GM03348 (cell line): Measurements from ENCODE around the gene ARHGAP11A.
A peak's percentile ranks its signal among the peaks of the same experiment; 100 is the strongest.
"Not testable (repeated sequence)": the region's sequence is repeated elsewhere in the genome, so short reads cannot be mapped to it uniquely, and the experiment has no call there.

ENCODE experiments used
- DNase-seq: peaks from one replicate; pipeline ENCODE4 v3.0.0; 2012; ENCODE audit warnings: low spot score

The ARHGAP11A gene

DNA sequence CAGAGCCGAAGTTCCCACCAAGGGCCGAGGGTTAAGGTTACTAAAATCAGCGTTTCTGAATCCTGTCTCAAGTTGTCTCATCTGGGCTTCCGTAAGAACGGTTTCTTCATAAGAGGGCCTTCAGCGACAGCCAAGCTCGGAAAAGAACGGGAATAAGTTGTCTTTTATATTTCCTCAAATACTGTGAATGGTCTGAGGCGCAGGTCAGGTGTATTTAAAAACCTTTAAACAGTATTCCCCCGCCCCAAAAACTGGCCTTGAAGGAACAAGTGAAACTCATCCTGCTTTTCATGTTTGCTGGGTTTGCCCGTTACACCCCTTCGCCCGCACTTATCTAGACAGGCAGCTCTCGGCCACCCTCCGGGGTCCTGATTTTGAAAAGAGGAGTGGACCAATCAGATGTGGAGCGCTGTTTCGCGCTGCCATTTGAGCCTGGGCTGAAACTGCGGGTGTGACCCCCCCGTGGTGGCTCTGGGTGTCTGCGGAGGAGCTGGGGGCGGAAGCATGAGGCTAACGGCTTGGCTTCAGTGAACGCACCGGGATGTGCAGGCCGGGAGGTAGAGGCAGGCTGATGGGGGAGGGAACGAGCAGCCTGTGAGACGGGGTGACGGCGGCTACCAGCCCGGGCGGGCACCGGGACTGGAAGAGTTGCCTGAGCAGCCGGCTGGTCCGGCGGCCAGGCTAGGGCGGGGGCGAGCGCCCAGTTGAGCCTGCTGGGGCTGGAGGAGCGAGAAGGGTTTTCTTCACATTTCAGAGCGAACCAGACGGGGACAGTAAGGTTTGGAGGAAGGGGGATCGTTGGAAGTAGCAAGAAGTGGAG lies at the start of gene ARHGAP11A:
TSS of gene ARHGAP11A (plus strand) at position 454 of the 820 bp plus-strand sequence. CDS start 708 bp downstream, outside the sequence.
- DNase-seq: peak; percentile 61

DNA sequence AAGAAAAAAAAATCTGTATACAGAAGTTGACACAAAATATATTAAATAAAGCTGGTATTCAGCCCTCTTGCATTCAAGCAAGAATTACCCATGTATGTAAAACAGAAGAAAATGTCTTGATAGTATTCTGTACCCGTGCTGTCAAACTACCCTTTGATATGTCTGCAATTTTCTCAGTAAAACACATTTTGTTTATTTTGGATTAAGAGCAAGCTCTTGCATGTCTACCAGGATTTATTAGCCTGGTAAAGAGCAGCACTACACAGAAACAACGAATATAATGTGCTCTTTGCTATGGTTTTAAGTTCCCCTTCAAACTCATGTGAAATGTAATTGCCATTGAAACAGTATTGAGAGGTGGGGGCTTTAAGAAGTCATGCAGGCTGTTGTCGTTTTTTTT lies 46.3 kb upstream of the ARHGAP11A start:
- not testable (repeated sequence) for DNase-seq

DNA sequence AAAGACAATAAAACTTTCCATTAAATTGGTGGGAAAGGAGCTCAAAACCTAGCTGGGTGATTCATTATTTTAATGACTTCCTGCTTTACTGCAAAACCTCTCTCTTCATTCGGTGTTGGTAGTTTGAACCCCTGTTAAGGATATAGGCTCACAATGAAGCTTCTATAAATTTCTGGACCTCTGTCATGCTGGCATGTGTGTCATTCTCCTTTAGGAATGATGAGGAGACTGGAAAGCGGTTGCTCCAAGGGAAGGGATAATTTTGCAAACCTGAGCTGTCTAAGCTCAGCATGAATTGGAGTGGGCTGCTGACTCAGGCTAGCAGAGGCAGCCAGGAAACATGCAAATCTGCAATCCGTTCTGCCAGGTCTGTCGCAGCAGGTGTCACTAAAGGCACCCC lies 36.8 kb upstream of the ARHGAP11A start:
- DNase-seq: not testable (repeated sequence)

- DNase-seq: not testable (repeated sequence)
Measured at GRCh38 chr15:32585844-32586243, 29.5 kb upstream of the ARHGAP11A start.

DNA sequence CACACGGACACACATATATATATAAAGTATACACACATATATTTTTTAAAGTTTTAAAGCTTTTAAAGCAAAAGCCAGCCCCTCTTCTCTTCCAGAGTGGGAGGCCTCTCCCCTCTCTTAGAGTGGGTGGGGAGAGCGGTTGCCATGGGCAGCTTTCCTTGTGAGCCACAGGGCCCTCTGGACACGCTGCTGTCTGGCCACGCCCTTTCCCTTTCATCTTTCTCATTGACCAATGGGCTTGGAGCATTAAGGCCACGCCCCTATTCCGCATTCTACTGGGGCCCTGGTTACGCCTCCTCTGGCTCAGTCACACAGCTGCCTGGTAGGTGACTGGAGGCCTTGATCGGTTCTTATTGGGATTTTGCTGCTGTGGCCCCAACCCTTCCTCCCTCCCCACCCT lies 22.2 kb upstream of the ARHGAP11A start, which contains the start of gene GOLGA8N:
TSS of gene GOLGA8N (plus strand) at position 306 of the 400 bp plus-strand sequence.
- DNase-seq: not testable (repeated sequence)

DNA sequence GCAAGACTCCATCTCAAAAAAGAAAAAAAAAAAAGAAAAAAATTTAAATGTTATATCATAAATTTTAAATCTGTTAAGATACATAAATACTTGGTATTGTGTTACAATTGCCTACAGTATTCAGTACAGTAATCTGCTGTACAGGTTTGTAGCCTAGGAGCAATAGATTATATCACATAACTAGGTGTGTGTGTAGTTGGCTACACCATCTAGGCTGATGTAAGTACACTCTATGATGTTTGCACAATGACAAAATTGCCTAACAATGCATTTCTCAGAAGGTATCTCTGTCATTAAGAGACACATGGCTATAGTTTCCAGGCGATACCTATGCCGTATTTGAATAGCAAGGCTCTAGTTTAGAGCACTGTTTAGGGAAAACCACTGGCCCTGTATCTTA lies 5.8 kb upstream of the ARHGAP11A start:
- DNase-seq: not testable (repeated sequence)

DNA sequence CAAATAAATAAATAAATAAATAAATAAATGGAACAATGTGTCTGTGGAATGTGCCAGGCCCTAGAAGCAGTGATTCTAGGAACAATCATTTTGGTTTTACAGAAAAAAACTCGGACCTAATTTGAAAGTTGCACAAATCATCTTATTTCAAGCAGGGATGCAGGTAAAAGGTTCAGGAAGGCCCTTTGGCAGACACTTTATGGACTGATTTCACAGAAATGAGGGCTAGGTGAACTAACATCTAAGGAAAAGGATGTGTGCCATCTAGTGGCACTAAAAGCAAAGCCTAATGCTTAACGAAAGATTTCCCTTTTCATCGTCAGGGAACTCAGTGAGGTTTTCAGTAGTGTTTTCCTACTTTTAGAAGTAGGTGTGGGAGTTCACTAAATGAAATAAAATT lies 4.6 kb upstream of the ARHGAP11A start:
- not testable (repeated sequence) for DNase-seq

- DNase-seq: not testable (repeated sequence)
Measured at GRCh38 chr15:32614712-32615050, 623 bp upstream of the ARHGAP11A start.

DNA sequence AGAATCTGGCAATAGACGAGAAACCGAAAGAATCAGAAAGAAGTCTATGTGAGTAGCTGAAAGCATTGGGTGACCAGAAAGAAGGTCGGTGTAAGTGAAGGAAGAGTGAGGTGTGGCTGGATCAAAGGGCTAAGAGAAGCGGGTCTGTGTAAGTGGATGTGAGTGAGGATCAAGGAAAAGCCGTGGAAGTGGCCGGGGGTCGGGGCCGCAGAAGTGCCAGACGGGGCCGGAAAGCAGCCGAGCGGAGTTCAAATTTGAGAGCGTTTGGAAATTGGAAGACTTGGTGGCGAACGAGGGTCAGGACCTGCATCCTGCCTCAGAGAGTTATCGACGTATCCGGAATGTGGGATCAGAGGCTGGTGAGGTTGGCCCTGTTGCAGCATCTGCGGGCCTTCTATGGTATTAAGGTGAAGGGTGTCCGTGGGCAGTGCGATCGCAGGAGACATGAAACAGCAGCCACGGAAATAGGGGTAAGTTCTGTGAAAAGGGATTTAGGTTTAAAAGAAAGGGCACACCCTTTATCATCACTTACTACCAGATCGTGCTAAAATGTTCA lies 645 bp downstream of the ARHGAP11A start:
- DNase-seq: not testable (repeated sequence)

- DNase-seq: no peak
Measured at GRCh38 chr15:32636410-32636809, 21.1 kb downstream of the ARHGAP11A start.

DNA sequence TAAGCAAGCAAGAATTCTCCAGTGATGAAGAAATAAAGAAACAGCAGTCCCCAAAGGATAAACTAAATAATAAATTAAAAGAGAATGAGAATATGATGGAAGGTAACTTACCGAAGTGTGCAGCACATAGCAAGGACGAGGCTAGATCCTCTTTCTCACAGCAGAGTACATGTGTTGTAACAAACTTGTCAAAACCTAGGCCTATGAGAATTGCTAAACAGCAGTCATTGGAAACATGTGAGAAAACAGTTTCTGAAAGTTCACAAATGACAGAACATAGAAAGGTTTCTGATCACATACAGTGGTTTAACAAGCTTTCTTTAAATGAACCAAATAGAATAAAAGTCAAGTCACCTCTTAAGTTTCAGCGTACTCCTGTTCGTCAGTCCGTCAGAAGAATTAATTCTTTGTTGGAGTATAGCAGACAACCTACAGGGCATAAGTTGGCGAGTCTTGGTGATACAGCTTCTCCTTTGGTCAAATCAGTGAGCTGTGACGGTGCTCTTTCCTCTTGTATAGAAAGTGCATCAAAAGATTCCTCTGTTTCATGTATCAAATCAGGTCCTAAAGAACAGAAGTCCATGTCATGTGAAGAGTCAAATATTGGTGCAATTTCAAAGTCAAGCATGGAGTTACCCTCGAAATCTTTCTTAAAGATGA lies 21.7 kb downstream of the ARHGAP11A start:
- DNase-seq: no peak

- no peak for DNase-seq
Measured at GRCh38 chr15:32637704-32638103, 22.4 kb downstream of the ARHGAP11A start.

- DNase-seq: no peak
Measured at GRCh38 chr15:32641517-32642059, 26.3 kb downstream of the ARHGAP11A start, which contains the start of gene SCG5. Gene SCG5, plus strand, starts transcription at chr15:32641710. Its CDS starts 1,883 bp downstream, at chr15:32643593.

DNA sequence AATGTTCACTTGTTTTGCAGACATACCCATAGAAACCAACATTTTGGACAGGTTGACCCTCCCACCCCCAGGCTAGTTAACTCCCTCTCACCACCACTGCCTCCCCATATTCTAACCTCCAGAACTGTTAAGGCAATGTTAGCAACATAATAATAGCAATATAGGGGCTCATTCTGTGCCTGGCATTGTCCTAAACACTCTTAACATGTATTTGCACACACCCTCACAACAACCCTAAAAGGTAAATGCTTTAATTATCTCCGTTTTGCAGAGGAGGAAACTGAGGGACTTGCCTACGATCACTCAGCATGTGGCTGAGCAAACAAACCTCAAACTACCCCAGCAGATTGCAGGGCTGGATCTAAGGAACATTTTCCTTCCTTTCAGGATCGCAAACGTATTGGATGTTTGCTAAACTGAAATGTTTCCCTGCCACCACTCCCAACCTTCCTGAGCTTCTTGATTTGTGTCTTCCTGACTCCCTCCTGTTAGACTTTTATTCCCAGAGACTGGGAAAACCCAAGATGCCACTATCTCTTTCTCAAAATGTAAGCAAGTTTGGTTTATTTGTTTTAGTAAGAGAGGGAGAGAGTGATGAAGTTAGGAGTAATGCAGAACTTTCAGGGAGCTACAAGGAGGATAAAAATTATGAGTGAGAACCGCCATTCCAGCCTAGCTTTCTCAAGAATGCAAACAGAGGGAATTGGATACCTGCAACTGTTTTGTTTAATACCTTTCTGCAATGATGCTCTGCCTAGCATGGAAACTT lies 27.5 kb downstream of the ARHGAP11A start:
- DNase-seq: no peak

- no peak for DNase-seq
Measured at GRCh38 chr15:32643907-32644445, 28.7 kb downstream of the ARHGAP11A start.

GRCh38 chr15:32646291-32646690 lies 31.0 kb downstream of the ARHGAP11A start:
- no peak for DNase-seq

DNA sequence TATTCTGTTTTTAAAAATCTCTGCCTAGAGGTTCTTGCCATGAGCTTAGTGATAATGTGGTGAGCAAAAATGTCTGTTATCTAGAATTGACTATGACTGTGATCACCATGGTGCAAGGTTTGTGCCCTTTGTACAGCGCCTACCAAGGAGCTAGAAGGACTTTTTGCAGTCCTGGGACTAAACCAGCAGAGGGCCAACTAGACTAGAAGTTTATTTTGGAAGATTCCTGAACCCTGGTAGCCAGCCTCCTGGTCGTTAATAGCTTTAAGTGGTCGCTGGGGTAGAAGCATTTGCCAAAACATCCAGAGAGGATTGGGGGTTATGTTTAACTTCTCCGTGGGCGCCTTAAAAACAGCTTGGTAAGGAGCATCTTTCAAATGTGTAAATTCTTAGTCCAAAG lies 34.0 kb downstream of the ARHGAP11A start:
- peak; percentile 73 for DNase-seq

DNA sequence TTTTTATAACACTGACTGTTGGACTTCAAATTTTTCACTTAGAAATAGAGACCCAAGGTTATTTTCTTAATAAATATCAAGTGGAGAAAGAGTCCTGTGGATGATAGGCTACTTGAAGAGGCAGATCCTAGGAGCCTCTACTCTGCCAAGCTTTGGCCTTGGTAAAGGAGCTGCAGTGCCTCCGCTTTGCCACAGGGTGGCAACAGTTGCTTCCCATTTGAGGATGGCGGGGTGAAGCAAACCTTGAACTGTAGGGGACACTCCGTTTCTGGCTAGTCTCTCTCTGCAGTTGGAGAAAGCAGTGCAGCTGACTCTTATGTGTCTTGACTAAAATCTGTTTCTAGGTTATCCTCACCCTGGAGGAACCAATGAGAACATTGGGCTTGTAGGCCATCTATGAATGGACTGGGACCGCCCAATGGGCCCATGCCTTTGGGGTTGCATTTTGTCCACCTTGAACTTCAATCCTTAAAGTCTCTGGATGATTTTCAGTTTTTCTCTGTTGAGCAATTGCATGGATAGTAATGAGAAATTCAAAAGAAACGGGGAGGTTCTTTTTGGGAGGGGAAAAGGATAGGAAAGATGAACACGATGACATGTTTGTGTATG lies 36.0 kb downstream of the ARHGAP11A start:
- DNase-seq: peak; percentile 88

GRCh38 chr15:32652178-32652577 lies 36.9 kb downstream of the ARHGAP11A start:
- DNase-seq: no peak

DNA sequence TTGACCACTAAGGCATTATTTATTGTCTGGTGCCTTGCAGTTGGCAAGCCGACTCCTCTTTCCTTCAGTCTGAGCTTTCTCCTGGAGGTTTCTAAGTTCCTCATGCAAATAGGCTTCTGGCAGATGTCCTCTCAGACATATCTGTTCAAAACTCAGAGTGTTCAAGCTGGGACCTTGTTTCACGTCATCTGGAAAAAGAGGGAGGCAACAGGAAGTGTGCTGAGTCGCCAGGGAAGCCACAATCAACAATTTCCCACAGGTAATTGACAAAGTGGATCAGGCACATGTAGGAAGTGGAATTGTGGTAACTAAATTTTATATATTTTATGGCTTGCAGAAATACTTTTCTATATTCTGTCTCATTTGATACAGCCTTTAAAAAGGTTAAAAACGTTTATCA lies 40.8 kb downstream of the ARHGAP11A start:
- no peak for DNase-seq

- no peak for DNase-seq
Measured at GRCh38 chr15:32656496-32656895, 41.2 kb downstream of the ARHGAP11A start.
